Spleen (tissue), 11 donors: ENCODE measurements around the gene DMAC1. TPM values are rescaled to one million over a fixed set of nuclear protein-coding genes. Genes with fewer than 3 reads are reported as not detected.
A peak's percentile ranks its signal among the peaks of the same experiment; 100 is the strongest.

Experiments
- DNase-seq: peaks from one replicate; pipeline ENCODE4 v3.0.0-alpha.2; 2020
- H3K27ac ChIP-seq, 8 donors: fragments of 200-600 bp; sonication (generic) in 7 of 8; 1 replicate in 4 of 8; 2 replicates in 4 of 8; pipeline versions ENCODE4 v1.5.0 to v1.8.0; 2016 to 2021; ENCODE audit warnings: inconsistent platforms in 4 of 8, mild to moderate bottlenecking in 4 of 8, moderate library complexity in 1 of 8
- H3K27me3 ChIP-seq, 7 donors: fragments of 200-600 bp; sonication (generic) in 6 of 7; replicated peaks in 1 of 7; 1 replicate in 4 of 7; 2 replicates in 3 of 7; pipeline versions ENCODE4 v1.5.0 to v1.8.0; 2016 to 2021; ENCODE audit warnings: inconsistent platforms in 3 of 7, mild to moderate bottlenecking in 1 of 7
- H3K36me3 ChIP-seq, 6 donors: fragments of 200-600 bp; sonication (generic) in 5 of 6; 1 replicate in 4 of 6; 2 replicates in 2 of 6; pipeline versions ENCODE4 v1.5.0 to v1.8.0; 2016 to 2021; ENCODE audit warnings: inconsistent platforms in 2 of 6
- H3K4me1 ChIP-seq, 6 donors: fragments of 200-600 bp; sonication (generic) in 5 of 6; 1 replicate in 3 of 6; 2 replicates in 3 of 6; pipeline versions ENCODE4 v1.5.0 to v1.8.0; 2016 to 2021; ENCODE audit warnings: inconsistent platforms in 3 of 6
- H3K4me3 ChIP-seq, 8 donors: fragments of 200-600 bp; sonication (generic) in 7 of 8; 1 replicate in 4 of 8; 2 replicates in 4 of 8; pipeline versions ENCODE4 v1.5.0 to v1.8.0; 2016 to 2021; ENCODE audit warnings: inconsistent platforms in 4 of 8, mild to moderate bottlenecking in 4 of 8, moderate library complexity in 2 of 8
- H3K9me3 ChIP-seq, 8 donors: fragments of 200-600 bp; sonication (generic) in 7 of 8; 1 replicate in 4 of 8; 2 replicates in 4 of 8; pipeline versions ENCODE4 v1.5.0 to v1.8.0; 2016 to 2021; ENCODE audit warnings: inconsistent platforms in 4 of 8
- CTCF ChIP-seq, 11 experiments: fragments of 200-600 bp in 7 of 11; fragments of 450-650 bp in 4 of 11; sonication (generic) in 4 of 11; IDR thresholded peaks in 8 of 11; conservative IDR thresholded peaks in 3 of 11; 1 replicate in 7 of 11; 2 replicates in 4 of 11; pipeline versions ENCODE4 v1.4.0 to v1.8.0; 2016 to 2021; ENCODE audit warnings: antibody characterized with exemption in 11 of 11, inconsistent platforms in 4 of 11, mild to moderate bottlenecking in 1 of 11
- POLR2A ChIP-seq, 3 donors: fragments of 450-650 bp; IDR thresholded peaks; one replicate each; pipeline ENCODE4 v1.5.1; 2017; ENCODE audit warnings: antibody characterized with exemption in 3 of 3, mild to moderate bottlenecking in 1 of 3
- POLR2AphosphoS5 ChIP-seq, 3 donors: sonication (generic); formaldehyde crosslinking; IDR thresholded peaks; one replicate each; pipeline ENCODE4 v1.5.1; 2017; ENCODE audit warnings: antibody characterized with exemption in 3 of 3
- WGBS, 5 donors: extraction: QIAGEN DNeasy Blood & Tissue Kit in 3 of 5; methylation state at CpG; one replicate each; pipeline versions ENCODE4 v1.1.5 to v1.1.7; 2013 to 2018; 5-methylcytosine and 5-hydroxymethylcytosine counted together
- intact Hi-C: fragments of 100-400 bp; cut with DNase I; formaldehyde crosslinking; loops from one replicate; pipeline ENCODE4 v1.15.0; 2023; ENCODE audit warnings: low total_unique reads
- polyA plus RNA-seq, 3 donors: library from polyadenylated mRNA; stranded (reverse); fragments of 200-250 nt; gene quantifications; one replicate each; pipeline ENCODE4 v1.2.1, GENCODE V29; 2013
- total RNA-seq, 7 donors: library from RNA; depleted of rRNA in 3 of 7; stranded (reverse); fragments of >200 nt in 3 of 7; fragmentation: NEBNext Ultra II Directional in 4 of 7; extraction: Animal tissue kit (Norgen Biotek cat#: 25700) in 4 of 7; gene quantifications; one replicate each; pipeline versions ENCODE4 v1.1.0 to v1.2.1, GENCODE V29; 2016 to 2021
- donor health status: healthy with polysubstance abuse.
- donor health status: DM: no; HTN: no; CAD: no; lungs with moderate emphysema.
- donor health status: DM: no; HTN: no; CAD: no.
- donor health status: Bipolar disorder and iron deficiency.
- donor health status: healthy.
- donor health status: DM: no; HTN: no; CAD: no.
- donor health status: DM: yes; HTN: yes; CAD: no.

The DMAC1 gene
- total and polyA plus RNA-seq, 10 donors = 14.3 to 42.2 (median 21.4) TPM

DNA sequence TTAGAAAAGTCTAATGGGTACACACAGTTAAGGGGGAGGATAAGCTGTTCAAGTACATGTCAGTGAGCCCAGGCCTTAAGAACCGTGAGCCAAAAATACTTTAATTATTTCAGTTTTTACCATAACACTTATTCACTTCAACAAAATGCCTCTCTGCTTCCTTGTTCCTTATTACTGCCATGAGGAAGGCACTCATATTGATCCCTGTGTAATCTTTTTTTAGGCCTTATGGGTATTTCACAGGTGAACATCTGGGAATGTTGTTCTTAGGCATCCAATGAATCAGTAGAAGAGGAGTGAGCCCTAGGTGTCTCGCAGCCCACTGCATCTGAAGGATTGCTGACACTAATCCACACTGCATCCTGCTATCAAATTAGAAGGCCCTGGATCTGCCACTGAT is 13.5 kb upstream of the DMAC1 start:
- Histone ChIP-seq H3K4me1 (no peaks in the 10 kb centered on the region), H3K36me3 (no peaks in the 10 kb centered on the region), H3K4me3 (no peak overlapping the region), H3K27me3 (no peaks in the 10 kb centered on the region), H3K27ac (no peak overlapping the region), H3K9me3 (no peaks in the 10 kb centered on the region)
- DNase-seq = no peak
- intact Hi-C loops = no loop called here
- 77 to 92% (median 90%) methylated on average over 2 of the region's 2 CpGs for WGBS, 5 donors
- TF ChIP-seq POLR2A (IDR thresholded peaks at IDR 0.05) = no peak
- TF ChIP-seq CTCF (IDR thresholded peaks at IDR 0.05 in 8 of 11, conservative IDR thresholded peaks at IDR 0.05 in 3 of 11) = no peak
- no peak for TF ChIP-seq POLR2AphosphoS5 (IDR thresholded peaks at IDR 0.05)

GRCh38 chr9:7811677-7812076 is 12.1 kb upstream of the DMAC1 start:
- H3K27me3 ChIP-seq = no peaks in the 10 kb centered on the region
- H3K36me3 ChIP-seq = no peaks in the 10 kb centered on the region
- WGBS, 5 donors = 14 to 27% (median 19%) methylated on average over 3 of the region's 3 CpGs
- H3K27ac ChIP-seq = no peak overlapping the region
- intact Hi-C loops = no loop called here
- DNase-seq = no peak
- H3K9me3 ChIP-seq = no peaks in the 10 kb centered on the region
- TF ChIP-seq POLR2AphosphoS5 (IDR thresholded peaks at IDR 0.05) = no peak
- TF ChIP-seq CTCF (IDR thresholded peaks at IDR 0.05 in 8 of 11, conservative IDR thresholded peaks at IDR 0.05 in 3 of 11) = no peak
- no peak for TF ChIP-seq POLR2A (IDR thresholded peaks at IDR 0.05)
- no peaks in the 10 kb centered on the region for H3K4me1 ChIP-seq
- H3K4me3 ChIP-seq = no peak overlapping the region

DNA sequence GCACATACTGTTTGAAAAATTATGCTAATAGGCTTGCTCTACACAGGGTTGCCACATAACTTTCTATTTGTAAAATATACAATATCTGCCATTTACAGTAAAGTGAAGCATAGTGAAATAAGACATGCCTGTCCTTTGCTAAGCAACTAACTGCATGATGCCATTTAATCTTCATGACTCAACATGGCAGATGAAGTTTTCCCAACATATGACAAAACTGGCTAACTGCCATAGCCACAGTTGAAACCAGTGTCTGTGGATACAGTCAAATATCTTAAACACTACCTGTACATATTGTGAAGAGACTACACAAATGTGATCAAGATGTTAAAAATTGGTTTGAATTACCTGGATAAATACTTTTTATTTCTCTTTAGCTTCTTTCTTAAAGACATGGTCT is 3.1 kb upstream of the DMAC1 start:
- intact Hi-C loops = no loop called here
- H3K27ac ChIP-seq = no peak overlapping the region

GRCh38 chr9:7799944-7800285 is 337 bp upstream of the DMAC1 start:
- TF ChIP-seq CTCF (IDR thresholded peaks at IDR 0.05 in 8 of 11, conservative IDR thresholded peaks at IDR 0.05 in 3 of 11) (no peak), POLR2AphosphoS5 (IDR thresholded peaks at IDR 0.05) (no peak), POLR2A (IDR thresholded peaks at IDR 0.05) (no peak)
- peaks cover 9 to 30% (median 14%) of the 10 kb centered on the region in 6 donors for H3K36me3 ChIP-seq
- no peaks in the 10 kb centered on the region for H3K9me3 ChIP-seq
- peaks cover 4 to 27% (median 19%) of the 10 kb centered on the region in 6 donors for H3K4me1 ChIP-seq
- peak overlapping the region; percentile 71 to 98 (median 94) for H3K27ac ChIP-seq
- 24 to 35% (median 26%) methylated on average over 6 to 8 of the region's 8 CpGs for WGBS, 5 donors
- intact Hi-C loops = no loop called here
- H3K4me3 ChIP-seq = peak overlapping the region; percentile 42 to 97 (median 77)
- DNase-seq = no peak
- H3K27me3 ChIP-seq = no peaks in the 10 kb centered on the region

More for the DNA sequence above, 3.1 kb upstream of the DMAC1 start:
- peaks cover 0 to 3% (median 0%) of the 10 kb centered on the region in 6 donors for H3K36me3 ChIP-seq
- no peak overlapping the region for H3K4me3 ChIP-seq
- no peak for DNase-seq
- H3K27me3 ChIP-seq = no peaks in the 10 kb centered on the region
- no peaks in the 10 kb centered on the region for H3K9me3 ChIP-seq
- H3K4me1 ChIP-seq = peaks cover 4 to 20% (median 15%) of the 10 kb centered on the region in 6 donors
- TF ChIP-seq POLR2AphosphoS5 (IDR thresholded peaks at IDR 0.05) (no peak), CTCF (IDR thresholded peaks at IDR 0.05 in 8 of 11, conservative IDR thresholded peaks at IDR 0.05 in 3 of 11) (no peak), POLR2A (IDR thresholded peaks at IDR 0.05) (no peak)
